Liver (tissue), 3 donors: ENCODE measurements around the gene TSC22D2.

Experiments used
- CTCF ChIP-seq: fragments of 150-350 bp; IDR thresholded peaks from 2 replicates; pipeline ENCODE4 v1.5.1; 2017; ENCODE audit warnings: improper control_type of control experiment, low read depth, low read length; ENCODE audit not compliant: missing input control
- RXRA ChIP-seq, 2 donors: IDR thresholded peaks; 2 replicates each; pipeline ENCODE4 v1.6.1; 2017 to 2018; ENCODE audit warnings: antibody characterized with exemption in 2 of 2, mild to moderate bottlenecking in 1 of 2
- donor health status: healthy.
- donor health status: healthy.

DNA sequence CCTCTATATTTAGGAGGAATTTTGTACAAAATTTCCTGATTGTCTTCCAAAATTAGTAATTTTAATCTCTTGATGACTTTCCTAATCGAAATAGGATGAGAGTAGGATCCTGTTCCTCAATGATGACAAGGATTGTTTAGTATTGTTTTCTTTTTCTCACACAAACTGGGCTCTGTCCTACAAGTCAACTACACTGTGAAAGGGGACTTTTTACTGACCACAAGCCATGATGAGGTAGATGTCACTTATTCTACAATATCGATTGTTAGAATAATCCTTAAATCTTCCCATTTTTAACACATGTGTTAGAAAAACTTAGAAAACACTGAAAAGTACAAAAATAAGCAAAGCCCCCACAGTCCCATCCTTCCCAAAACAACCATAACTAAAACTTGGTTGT, 35.8 kb upstream of the TSC22D2 start:
- no peak for TF ChIP-seq CTCF
- TF ChIP-seq RXRA (IDR thresholded peaks at IDR 0.05) = no peak
